HL-60 (cell line): ENCODE measurements around the gene TSPAN18.
A peak's percentile ranks its signal among the peaks of the same experiment; 100 is the strongest.

Experiments used
- POLR2AphosphoS5 ChIP-seq: IDR thresholded peaks from 2 replicates; pipeline ENCODE4 v1.6.1; 2012; ENCODE audit warnings: low read depth
- REST ChIP-seq: IDR thresholded peaks from 2 replicates; pipeline ENCODE4 v1.6.1; 2012; ENCODE audit warnings: low read depth; ENCODE audit not compliant: insufficient replicate concordance
- TF ChIP-seq, protein P1 (sequence below): IDR thresholded peaks from one replicate; pipeline ENCODE4 v1.5.1; 2011; ENCODE audit warnings: low read length, control low read depth, inconsistent platforms; ENCODE audit not compliant: insufficient read depth

DNA sequence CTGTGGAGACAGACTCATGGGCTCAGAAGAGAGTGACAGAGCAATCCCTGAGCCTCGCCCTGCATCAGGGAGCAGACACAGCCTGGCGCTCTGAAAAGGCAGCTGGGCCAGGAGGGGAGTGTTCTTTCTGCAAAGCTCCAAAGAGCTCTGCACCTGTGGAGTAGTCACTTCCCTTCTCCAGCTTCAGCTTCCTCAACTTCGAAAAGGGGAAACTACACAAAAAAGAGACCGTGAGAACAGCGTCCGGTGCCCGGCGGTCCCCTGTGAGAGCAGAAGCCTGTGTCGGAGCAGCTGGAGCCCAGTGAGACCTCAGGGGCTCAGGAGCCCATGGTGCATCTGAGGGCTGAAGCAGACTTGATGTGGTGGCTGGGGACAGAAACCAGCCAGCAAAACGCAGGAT, 188.9 kb downstream of the TSPAN18 start:
- TF ChIP-seq, protein P1, sequence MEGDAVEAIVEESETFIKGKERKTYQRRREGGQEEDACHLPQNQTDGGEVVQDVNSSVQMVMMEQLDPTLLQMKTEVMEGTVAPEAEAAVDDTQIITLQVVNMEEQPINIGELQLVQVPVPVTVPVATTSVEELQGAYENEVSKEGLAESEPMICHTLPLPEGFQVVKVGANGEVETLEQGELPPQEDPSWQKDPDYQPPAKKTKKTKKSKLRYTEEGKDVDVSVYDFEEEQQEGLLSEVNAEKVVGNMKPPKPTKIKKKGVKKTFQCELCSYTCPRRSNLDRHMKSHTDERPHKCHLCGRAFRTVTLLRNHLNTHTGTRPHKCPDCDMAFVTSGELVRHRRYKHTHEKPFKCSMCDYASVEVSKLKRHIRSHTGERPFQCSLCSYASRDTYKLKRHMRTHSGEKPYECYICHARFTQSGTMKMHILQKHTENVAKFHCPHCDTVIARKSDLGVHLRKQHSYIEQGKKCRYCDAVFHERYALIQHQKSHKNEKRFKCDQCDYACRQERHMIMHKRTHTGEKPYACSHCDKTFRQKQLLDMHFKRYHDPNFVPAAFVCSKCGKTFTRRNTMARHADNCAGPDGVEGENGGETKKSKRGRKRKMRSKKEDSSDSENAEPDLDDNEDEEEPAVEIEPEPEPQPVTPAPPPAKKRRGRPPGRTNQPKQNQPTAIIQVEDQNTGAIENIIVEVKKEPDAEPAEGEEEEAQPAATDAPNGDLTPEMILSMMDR, result no peak
- TF ChIP-seq REST, result no peak
- TF ChIP-seq POLR2AphosphoS5, result peak; percentile 62
